ENCODE measurements around the gene PSMG2. TPM values are rescaled to one million over a fixed set of nuclear protein-coding genes. Genes with fewer than 3 reads are reported as not detected.

PSMG2 gene
- total and polyA plus RNA-seq, 2 of the 13 experiments (the other 11 are each of a cell fraction or from before 2014, with no cell fraction given), result 53.4 to 94.8 TPM

DNA sequence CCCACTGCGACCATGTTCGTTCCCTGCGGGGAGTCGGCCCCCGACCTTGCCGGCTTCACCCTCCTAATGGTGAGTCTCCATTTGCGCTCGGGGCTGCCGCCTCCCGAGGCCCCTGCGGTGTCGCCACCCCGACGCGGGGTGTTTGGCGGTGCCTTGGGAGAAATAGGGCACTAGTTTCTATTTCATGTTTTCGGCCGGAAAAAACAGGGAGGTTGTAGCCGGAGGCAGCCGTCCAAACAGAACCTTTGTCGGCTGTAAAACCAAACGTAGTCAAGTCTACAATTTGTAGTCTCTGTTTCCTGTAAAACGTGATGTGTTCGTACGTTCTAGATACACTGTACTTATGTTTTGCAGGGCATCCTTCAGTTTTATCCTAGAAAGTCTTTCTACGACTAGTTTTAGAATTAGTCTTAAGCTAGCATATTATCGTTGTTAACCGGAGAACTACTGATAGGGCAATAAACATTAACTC, 290 bp downstream of the PSMG2 start (continued):
- TF ChIP-seq PRPF4 (IDR thresholded peaks at IDR 0.05; ENCODE audit: low read depth, low read length, poor library complexity, severe bottlenecking) (no peak), GABPB1 (CRISPR knock-in tag; IDR thresholded peaks at IDR 0.05) (peak; percentile 62; the same call in 1 of the 2 replicates), CREM (IDR thresholded peaks at IDR 0.05) (0 out of 2 replicates have a peak, but pooled peaks have one; percentile 5), CREM (CRISPR knock-in tag; IDR thresholded peaks at IDR 0.05) (no peak)

DNA sequence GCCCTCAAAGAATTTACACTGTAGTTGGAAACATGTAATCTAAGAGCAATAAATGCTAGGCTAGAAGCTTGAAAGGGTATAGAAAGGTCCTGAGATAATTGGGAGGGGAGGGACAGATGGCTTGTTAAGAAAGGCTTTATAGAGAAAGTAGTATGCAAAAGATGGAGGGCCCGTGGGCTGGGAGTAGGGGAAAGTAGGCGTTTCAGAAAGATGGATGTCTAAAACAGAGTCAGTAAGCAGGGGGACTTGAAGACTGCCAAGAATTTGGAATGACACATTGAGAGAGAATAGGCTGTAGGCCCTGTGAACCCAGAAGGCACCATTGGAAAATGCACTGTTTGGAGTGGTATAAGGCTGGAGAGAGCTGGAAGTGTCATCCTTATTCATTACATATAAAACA, 822 bp downstream of the PSMG2 start:
- Histone ChIP-seq H3K9ac (ENCODE audit: insufficient read depth, low read depth, low read length) (peak overlapping the region; percentile 93), H3K36me3 (replicated peaks in 1 of 2; ENCODE audit: control insufficient read depth in 1 of 2, insufficient read depth in 2 of 2, low read length in 2 of 2) (peaks cover 4 to 27% of the 10 kb centered on the region in 2 experiments; a peak in 4 of 5 replicates), H3K4me2 (ENCODE audit: low read depth, low read length) (peak overlapping the region; percentile 83), H3K79me2 (ENCODE audit: insufficient read depth, low read length) (peaks cover 68% of the 10 kb centered on the region), H3K4me1 (ENCODE audit: insufficient read depth, low read length) (peaks cover 51% of the 10 kb centered on the region), H3K4me3 (replicated peaks in 1 of 3; ENCODE audit: insufficient read depth in 1 of 3, low read depth in 2 of 3, low read length in 3 of 3) (peak overlapping the region; percentile 91 to 99 (median 93)), H3K27me3 (ENCODE audit: control insufficient read depth in 1 of 2, insufficient read depth in 2 of 2, low read length in 2 of 2) (no peaks in the 10 kb centered on the region; a peak in 2 of 5 replicates), H4K20me1 (ENCODE audit: insufficient read depth, low read length) (no peaks in the 10 kb centered on the region), H3K27ac (ENCODE audit: extremely low read length, insufficient read depth, low read length) (peak overlapping the region; percentile 89), H3K9me3 (ENCODE audit: low read length) (no peaks in the 10 kb centered on the region), H2AFZ (ENCODE audit: low read length) (no peak overlapping the region)
- no peak for ATAC-seq
- BruUV-seq (replicated peaks), result TSS peak; percentile 80
- ChIA-PET POLR2A (interaction anchor here (1.4 to 2.9 kb wide), 3 partner anchors 27 to 287 kb away, joined by 3 to 14 read pairs (median 10); partner anchors contain the start of genes CEP192 and SEH1L), CTCF (ENCODE audit: low intra/inter-chr PET ratio, low total read pairs) (no interaction called here)
- in situ Hi-C loops (cut with HindIII; ENCODE audit: extremely low pct_ligation_motif_present, low pct_unique_long_range_greater_than_20kb), result no loop called here
- TF ChIP-seq, protein P1, sequence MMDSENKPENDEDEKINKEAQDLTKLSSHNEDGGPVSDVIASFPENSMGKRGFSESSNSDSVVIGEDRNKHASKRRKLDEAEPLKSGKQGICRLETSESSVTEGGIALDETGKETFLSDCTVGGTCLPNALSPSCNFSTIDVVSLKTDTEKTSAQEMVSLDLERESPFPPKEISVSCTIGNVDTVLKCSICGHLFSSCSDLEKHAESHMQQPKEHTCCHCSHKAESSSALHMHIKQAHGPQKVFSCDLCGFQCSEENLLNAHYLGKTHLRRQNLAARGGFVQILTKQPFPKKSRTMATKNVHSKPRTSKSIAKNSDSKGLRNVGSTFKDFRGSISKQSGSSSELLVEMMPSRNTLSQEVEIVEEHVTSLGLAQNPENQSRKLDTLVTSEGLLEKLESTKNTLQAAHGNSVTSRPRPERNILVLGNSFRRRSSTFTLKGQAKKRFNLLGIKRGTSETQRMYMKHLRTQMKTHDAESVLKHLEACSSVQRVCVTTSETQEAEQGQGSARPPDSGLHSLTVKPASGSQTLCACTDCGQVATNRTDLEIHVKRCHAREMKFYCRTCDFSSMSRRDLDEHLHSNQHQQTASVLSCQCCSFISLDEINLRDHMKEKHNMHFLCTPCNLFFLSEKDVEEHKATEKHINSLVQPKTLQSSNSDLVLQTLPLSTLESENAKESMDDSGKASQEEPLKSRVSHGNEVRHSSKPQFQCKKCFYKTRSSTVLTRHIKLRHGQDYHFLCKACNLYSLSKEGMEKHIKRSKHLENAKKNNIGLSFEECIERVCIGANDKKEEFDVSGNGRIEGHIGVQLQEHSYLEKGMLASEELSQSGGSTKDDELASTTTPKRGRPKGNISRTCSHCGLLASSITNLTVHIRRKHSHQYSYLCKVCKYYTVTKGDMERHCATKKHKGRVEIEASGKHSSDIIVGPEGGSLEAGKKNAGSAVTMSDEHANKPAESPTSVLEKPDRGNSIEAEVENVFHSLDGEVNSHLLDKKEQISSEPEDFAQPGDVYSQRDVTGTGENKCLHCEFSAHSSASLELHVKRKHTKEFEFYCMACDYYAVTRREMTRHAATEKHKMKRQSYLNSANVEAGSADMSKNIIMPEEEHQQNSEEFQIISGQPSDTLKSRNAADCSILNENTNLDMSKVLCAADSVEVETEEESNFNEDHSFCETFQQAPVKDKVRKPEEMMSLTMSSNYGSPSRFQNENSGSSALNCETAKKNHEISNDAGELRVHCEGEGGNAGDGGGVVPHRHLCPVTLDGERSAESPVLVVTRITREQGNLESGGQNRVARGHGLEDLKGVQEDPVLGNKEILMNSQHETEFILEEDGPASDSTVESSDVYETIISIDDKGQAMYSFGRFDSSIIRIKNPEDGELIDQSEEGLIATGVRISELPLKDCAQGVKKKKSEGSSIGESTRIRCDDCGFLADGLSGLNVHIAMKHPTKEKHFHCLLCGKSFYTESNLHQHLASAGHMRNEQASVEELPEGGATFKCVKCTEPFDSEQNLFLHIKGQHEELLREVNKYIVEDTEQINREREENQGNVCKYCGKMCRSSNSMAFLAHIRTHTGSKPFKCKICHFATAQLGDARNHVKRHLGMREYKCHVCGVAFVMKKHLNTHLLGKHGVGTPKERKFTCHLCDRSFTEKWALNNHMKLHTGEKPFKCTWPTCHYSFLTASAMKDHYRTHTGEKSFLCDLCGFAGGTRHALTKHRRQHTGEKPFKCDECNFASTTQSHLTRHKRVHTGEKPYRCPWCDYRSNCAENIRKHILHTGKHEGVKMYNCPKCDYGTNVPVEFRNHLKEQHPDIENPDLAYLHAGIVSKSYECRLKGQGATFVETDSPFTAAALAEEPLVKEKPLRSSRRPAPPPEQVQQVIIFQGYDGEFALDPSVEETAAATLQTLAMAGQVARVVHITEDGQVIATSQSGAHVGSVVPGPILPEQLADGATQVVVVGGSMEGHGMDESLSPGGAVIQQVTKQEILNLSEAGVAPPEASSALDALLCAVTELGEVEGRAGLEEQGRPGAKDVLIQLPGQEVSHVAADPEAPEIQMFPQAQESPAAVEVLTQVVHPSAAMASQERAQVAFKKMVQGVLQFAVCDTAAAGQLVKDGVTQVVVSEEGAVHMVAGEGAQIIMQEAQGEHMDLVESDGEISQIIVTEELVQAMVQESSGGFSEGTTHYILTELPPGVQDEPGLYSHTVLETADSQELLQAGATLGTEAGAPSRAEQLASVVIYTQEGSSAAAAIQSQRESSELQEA (CRISPR knock-in tag; IDR thresholded peaks at IDR 0.05; ENCODE audit: not compliant biosample characterization), result no peak
- TF ChIP-seq FOXP1 (IDR thresholded peaks at IDR 0.05), result no peak
- TF ChIP-seq FOXP1 (CRISPR knock-in tag; IDR thresholded peaks at IDR 0.05), result no peak
- TF ChIP-seq MEIS2 (CRISPR knock-in tag; IDR thresholded peaks at IDR 0.05), result no peak
- TF ChIP-seq, protein P2, sequence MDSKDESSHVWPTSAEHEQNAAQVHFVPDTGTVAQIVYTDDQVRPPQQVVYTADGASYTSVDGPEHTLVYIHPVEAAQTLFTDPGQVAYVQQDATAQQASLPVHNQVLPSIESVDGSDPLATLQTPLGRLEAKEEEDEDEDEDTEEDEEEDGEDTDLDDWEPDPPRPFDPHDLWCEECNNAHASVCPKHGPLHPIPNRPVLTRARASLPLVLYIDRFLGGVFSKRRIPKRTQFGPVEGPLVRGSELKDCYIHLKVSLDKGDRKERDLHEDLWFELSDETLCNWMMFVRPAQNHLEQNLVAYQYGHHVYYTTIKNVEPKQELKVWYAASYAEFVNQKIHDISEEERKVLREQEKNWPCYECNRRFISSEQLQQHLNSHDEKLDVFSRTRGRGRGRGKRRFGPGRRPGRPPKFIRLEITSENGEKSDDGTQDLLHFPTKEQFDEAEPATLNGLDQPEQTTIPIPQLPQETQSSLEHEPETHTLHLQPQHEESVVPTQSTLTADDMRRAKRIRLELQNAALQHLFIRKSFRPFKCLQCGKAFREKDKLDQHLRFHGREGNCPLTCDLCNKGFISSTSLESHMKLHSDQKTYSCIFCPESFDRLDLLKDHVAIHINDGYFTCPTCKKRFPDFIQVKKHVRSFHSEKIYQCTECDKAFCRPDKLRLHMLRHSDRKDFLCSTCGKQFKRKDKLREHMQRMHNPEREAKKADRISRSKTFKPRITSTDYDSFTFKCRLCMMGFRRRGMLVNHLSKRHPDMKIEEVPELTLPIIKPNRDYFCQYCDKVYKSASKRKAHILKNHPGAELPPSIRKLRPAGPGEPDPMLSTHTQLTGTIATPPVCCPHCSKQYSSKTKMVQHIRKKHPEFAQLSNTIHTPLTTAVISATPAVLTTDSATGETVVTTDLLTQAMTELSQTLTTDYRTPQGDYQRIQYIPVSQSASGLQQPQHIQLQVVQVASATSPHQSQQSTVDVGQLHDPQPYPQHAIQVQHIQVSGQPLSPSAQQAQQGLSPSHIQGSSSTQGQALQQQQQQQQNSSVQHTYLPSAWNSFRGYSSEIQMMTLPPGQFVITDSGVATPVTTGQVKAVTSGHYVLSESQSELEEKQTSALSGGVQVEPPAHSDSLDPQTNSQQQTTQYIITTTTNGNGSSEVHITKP (CRISPR knock-in tag; IDR thresholded peaks at IDR 0.05; ENCODE audit: low read depth), result peak; percentile 59; the same call in 1 of the 2 replicates
- TF ChIP-seq TGIF2 (CRISPR knock-in tag; IDR thresholded peaks at IDR 0.05), result no peak
- no peak for TF ChIP-seq RXRB (CRISPR knock-in tag; IDR thresholded peaks at IDR 0.05; ENCODE audit: borderline replicate concordance)
- TF ChIP-seq ZNF354B (CRISPR knock-in tag; IDR thresholded peaks at IDR 0.05), result no peak
- WGBS (ENCODE audit: low lambda C conversion rate), result 0% methylated on average over 2 of the region's 2 CpGs
- no peak for DNase-seq (ENCODE audit: low spot score)
- no peak for FAIRE-seq
- intact Hi-C loops (cut with micrococcal nuclease; ENCODE audit: unreplicated experiment), result no loop called here

Measured in HepG2 (cell line).